Caco-2 (cell line): ENCODE results near the gene EVPLL. TPM values are rescaled to one million over a fixed set of nuclear protein-coding genes. Genes with fewer than 3 reads are reported as not detected.
"Not testable (repeated sequence)": the region's sequence is repeated elsewhere in the genome, so short reads cannot be mapped to it uniquely, and the experiment has no call there.

Experiments used
- BruUV-seq: library from RNA; stranded (reverse); fragments of 400-500 nt; replicated peaks from 2 replicates; lab custom pipeline; 2021; lab: Mats Ljungman, UMichigan
- CTCF ChIA-PET: fragments of 300-600 bp; sonication (Branson Sonifier 250); formaldehyde crosslinking; loops from one replicate; lab custom pipeline; 2022; ENCODE audit warnings: antibody characterized with exemption; lab: Charles Lee
- POLR2A ChIA-PET: fragments of 300-600 bp; sonication (Branson Sonifier 250); formaldehyde crosslinking; loops from one replicate; lab custom pipeline; 2022; ENCODE audit warnings: antibody characterized with exemption; lab: Charles Lee
- DNase-seq, 2 experiments: peaks; one replicate each; pipeline versions ENCODE4 v3.0.0 to v3.0.0-alpha.2; 2020 to 2022
- H3K27me3 ChIP-seq: replicated peaks from 2 replicates; pipeline ENCODE4 v1.6.0; 2011; ENCODE audit warnings: low read length; ENCODE audit not compliant: control insufficient read depth, insufficient read depth
- H3K36me3 ChIP-seq: 2 replicates; pipeline ENCODE4 v1.5.1; 2011; ENCODE audit warnings: low read length; ENCODE audit not compliant: control insufficient read depth, insufficient read depth
- H3K4me1 ChIP-seq: fragments of 250-450 bp; sonication (Bioruptor Pico); 2 replicates; pipeline ENCODE4 v1.5.1; 2020; ENCODE audit warnings: mild to moderate bottlenecking
- H3K4me3 ChIP-seq: 2 replicates; pipeline ENCODE4 v1.5.1; 2011; ENCODE audit warnings: low read depth, mild to moderate bottlenecking, control low read depth, low read length
- H3K9me3 ChIP-seq: fragments of 250-450 bp; sonication (Bioruptor Pico); 2 replicates; pipeline ENCODE4 v1.5.1; 2020; ENCODE audit warnings: mild to moderate bottlenecking, moderate library complexity
- H3K27ac Mint-ChIP-seq: one replicate; pipeline ENCODE4 v1.8.0; 2022; ENCODE audit warnings: mixed read lengths; ENCODE audit not compliant: unreplicated experiment
- H3K27me3 Mint-ChIP-seq: one replicate; pipeline ENCODE4 v1.8.0; 2022; ENCODE audit warnings: mixed read lengths; ENCODE audit not compliant: insufficient read depth, unreplicated experiment
- H3K36me3 Mint-ChIP-seq: one replicate; pipeline ENCODE4 v1.8.0; 2022; ENCODE audit warnings: mild to moderate bottlenecking, mixed read lengths; ENCODE audit not compliant: insufficient read depth, unreplicated experiment
- H3K4me1 Mint-ChIP-seq: one replicate; pipeline ENCODE4 v1.8.0; 2022; ENCODE audit warnings: low read depth, mixed read lengths; ENCODE audit not compliant: unreplicated experiment
- H3K4me3 Mint-ChIP-seq: one replicate; pipeline ENCODE4 v1.8.0; 2022; ENCODE audit warnings: mild to moderate bottlenecking, moderate library complexity, mixed read lengths; ENCODE audit not compliant: unreplicated experiment
- H3K9me3 Mint-ChIP-seq: one replicate; pipeline ENCODE4 v1.8.0; 2022; ENCODE audit warnings: mixed read lengths; ENCODE audit not compliant: unreplicated experiment
- intact Hi-C: fragments of 100-400 bp; cut with micrococcal nuclease; formaldehyde crosslinking; loops from one replicate; pipeline ENCODE4 v1.10.0; 2022; ENCODE audit not compliant: unreplicated experiment
- total RNA-seq: library from RNA; stranded (reverse); gene quantifications from 2 replicates; pipeline ENCODE4 v1.2.3, GENCODE V29; 2022
- TF ChIP-seq, protein P1 (sequence below), 2 experiments: fragments of 200-600 bp in 1 of 2; IDR thresholded peaks; 1 replicate in 1 of 2; 2 replicates in 1 of 2; pipeline versions ENCODE4 v1.5.1 to v1.8.0; 2011 to 2022; ENCODE audit warnings: antibody characterized with exemption in 1 of 2, control low read depth in 1 of 2, inconsistent platforms in 1 of 2, low read depth in 1 of 2, low read length in 1 of 2, mild to moderate bottlenecking in 1 of 2, moderate library complexity in 1 of 2; ENCODE audit not compliant: insufficient read depth in 1 of 2, severe bottlenecking in 1 of 2, unreplicated experiment in 1 of 2

The EVPLL gene
- total RNA-seq, 1 experiment from 2014 or later = not detected

DNA sequence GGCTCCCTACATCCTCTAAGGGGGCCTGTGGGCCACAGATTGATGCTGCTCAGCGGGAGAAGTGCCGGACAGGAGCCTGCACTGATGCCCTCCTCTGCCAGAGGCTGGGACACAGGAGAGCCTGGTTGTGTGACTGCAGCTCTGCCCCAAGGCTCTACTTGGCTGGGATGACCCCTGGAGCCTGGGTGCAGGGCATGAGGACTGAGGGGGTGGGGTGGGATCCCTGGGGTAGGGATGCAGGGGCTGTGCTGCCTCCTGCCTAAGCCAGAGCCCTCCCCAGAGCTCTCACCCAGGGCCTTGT lies 577 bp downstream of the EVPLL start:
- no peaks in the 10 kb centered on the region for H3K36me3 Mint-ChIP-seq
- H3K36me3 ChIP-seq = no peaks in the 10 kb centered on the region
- no peak overlapping the region for H3K4me3 Mint-ChIP-seq
- intact Hi-C loops = no loop called here
- ChIA-PET CTCF (no interaction called here), POLR2A (no interaction called here)
- no peaks in the 10 kb centered on the region for H3K27me3 ChIP-seq
- no peaks in the 10 kb centered on the region for H3K4me1 ChIP-seq
- TF ChIP-seq, protein P1, sequence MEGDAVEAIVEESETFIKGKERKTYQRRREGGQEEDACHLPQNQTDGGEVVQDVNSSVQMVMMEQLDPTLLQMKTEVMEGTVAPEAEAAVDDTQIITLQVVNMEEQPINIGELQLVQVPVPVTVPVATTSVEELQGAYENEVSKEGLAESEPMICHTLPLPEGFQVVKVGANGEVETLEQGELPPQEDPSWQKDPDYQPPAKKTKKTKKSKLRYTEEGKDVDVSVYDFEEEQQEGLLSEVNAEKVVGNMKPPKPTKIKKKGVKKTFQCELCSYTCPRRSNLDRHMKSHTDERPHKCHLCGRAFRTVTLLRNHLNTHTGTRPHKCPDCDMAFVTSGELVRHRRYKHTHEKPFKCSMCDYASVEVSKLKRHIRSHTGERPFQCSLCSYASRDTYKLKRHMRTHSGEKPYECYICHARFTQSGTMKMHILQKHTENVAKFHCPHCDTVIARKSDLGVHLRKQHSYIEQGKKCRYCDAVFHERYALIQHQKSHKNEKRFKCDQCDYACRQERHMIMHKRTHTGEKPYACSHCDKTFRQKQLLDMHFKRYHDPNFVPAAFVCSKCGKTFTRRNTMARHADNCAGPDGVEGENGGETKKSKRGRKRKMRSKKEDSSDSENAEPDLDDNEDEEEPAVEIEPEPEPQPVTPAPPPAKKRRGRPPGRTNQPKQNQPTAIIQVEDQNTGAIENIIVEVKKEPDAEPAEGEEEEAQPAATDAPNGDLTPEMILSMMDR (IDR thresholded peaks at IDR 0.05; ENCODE audit: insufficient read depth in 1 of 2, low read depth in 1 of 2, low read length in 1 of 2, severe bottlenecking in 1 of 2, unreplicated experiment in 1 of 2) = no peak
- H3K27me3 Mint-ChIP-seq = no peaks in the 10 kb centered on the region
- H3K27ac Mint-ChIP-seq = no peak overlapping the region
- no peak overlapping the region for H3K4me3 ChIP-seq
- BruUV-seq = no TSS peak
- no peaks in the 10 kb centered on the region for H3K4me1 Mint-ChIP-seq
- H3K9me3 Mint-ChIP-seq = no peaks in the 10 kb centered on the region
- H3K9me3 ChIP-seq = no peaks in the 10 kb centered on the region
- DNase-seq = no peak

DNA sequence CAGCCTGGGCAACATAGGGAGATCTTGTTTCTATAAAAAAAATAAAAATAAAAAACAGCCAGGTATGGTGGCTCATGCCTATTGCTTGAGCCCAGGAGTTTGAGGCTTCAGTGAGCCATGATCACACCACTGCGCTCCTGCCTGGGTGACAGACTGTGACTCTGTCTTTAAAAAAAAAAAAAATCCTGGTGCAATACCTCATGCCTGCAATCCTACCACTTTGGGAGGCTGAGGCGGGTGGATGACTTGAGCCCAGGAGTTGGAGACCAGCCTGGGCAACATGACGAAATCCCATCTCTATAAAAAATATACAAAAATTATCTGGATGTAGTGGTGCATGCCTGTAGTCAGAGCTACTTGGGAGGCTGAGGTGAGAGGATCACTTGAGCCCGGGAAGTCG lies 1.0 kb downstream of the EVPLL start:
- POLR2A ChIA-PET, H3K4me1 ChIP-seq, H3K27me3 ChIP-seq, H3K4me3 Mint-ChIP-seq, intact Hi-C loops, H3K27me3 Mint-ChIP-seq, H3K36me3 Mint-ChIP-seq, H3K4me3 ChIP-seq, H3K36me3 ChIP-seq, H3K27ac Mint-ChIP-seq, H3K9me3 ChIP-seq, BruUV-seq, CTCF ChIA-PET, H3K4me1 Mint-ChIP-seq, DNase-seq, H3K9me3 Mint-ChIP-seq: not testable (repeated sequence)

DNA sequence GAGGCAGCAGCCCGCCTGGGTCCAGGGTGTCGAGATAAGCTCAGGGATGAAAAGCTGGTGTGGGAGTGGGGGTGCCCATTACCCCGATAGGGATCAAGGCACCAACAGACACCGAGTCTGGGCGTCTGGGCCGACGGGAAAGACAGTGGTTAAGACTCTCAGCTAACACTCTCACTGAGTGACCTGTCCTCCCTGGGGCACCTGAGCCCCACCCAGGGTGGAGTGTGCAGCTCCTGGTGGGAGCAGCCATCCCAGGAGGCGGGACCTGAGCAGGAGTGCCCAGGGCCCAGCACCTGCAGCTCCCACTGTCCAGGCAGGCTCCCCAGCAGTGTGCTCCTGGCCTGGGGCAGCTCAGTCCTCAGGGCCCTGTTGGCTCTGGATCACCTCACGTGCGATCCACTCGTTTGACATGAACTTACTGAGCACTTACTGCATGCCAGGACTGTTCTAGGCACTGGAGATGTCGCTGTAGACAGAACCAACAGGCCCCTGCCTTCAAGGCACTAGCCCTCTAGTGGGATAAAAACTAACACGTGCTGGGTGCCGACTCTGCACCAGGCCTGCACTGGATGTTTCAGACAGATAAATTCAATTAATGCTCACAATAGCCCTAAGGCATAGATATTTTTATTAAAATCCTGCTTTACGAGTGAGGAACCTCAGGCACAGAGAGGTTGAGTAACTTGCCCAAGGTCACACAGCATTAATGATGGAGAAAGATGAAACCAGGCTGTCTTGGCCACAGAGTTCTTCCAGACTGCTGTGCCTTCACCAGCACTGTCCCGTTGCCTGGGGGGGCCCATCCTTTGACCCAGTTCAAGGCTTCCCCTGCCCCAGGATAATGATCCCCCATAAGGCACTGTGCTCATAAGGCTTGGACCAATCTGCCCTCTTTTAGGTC lies 1.9 kb downstream of the EVPLL start:
- Histone ChIP-seq H3K27me3 (no peaks in the 10 kb centered on the region), H3K4me3 (no peak overlapping the region), H3K4me1 (no peaks in the 10 kb centered on the region), H3K36me3 (no peaks in the 10 kb centered on the region), H3K9me3 (no peaks in the 10 kb centered on the region)
- ChIA-PET CTCF (no interaction called here), POLR2A (no interaction called here)
- H3K4me3 Mint-ChIP-seq = no peak overlapping the region
- no TSS peak for BruUV-seq
- TF ChIP-seq, protein P1 (IDR thresholded peaks at IDR 0.05; ENCODE audit: insufficient read depth in 1 of 2, low read depth in 1 of 2, low read length in 1 of 2, severe bottlenecking in 1 of 2, unreplicated experiment in 1 of 2) = no peak
- no peaks in the 10 kb centered on the region for H3K36me3 Mint-ChIP-seq
- H3K27ac Mint-ChIP-seq = no peak overlapping the region
- peak in 1 of 2 experiments; percentile 32 for DNase-seq
- H3K4me1 Mint-ChIP-seq = no peaks in the 10 kb centered on the region
- no peaks in the 10 kb centered on the region for H3K9me3 Mint-ChIP-seq
- no peaks in the 10 kb centered on the region for H3K27me3 Mint-ChIP-seq
- intact Hi-C loops = no loop called here
